GM12875 (cell line): Measurements from ENCODE around the gene FYTTD1.
"Not testable (repeated sequence)": the region's sequence is repeated elsewhere in the genome, so short reads cannot be mapped to it uniquely, and the experiment has no call there.

ENCODE experiments used
- H3K4me3 ChIP-seq: one replicate; pipeline ENCODE4 v1.5.1; 2011; ENCODE audit warnings: low read depth, low read length, control low read depth
- TF ChIP-seq, protein P1 (sequence below): IDR thresholded peaks from 2 replicates; pipeline ENCODE4 v1.5.1; 2011; ENCODE audit warnings: low read depth, mild to moderate bottlenecking, control low read depth, inconsistent platforms, low read length, moderate library complexity, borderline replicate concordance; ENCODE audit not compliant: insufficient read depth

The FYTTD1 gene, protein sequence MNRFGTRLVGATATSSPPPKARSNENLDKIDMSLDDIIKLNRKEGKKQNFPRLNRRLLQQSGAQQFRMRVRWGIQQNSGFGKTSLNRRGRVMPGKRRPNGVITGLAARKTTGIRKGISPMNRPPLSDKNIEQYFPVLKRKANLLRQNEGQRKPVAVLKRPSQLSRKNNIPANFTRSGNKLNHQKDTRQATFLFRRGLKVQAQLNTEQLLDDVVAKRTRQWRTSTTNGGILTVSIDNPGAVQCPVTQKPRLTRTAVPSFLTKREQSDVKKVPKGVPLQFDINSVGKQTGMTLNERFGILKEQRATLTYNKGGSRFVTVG

DNA sequence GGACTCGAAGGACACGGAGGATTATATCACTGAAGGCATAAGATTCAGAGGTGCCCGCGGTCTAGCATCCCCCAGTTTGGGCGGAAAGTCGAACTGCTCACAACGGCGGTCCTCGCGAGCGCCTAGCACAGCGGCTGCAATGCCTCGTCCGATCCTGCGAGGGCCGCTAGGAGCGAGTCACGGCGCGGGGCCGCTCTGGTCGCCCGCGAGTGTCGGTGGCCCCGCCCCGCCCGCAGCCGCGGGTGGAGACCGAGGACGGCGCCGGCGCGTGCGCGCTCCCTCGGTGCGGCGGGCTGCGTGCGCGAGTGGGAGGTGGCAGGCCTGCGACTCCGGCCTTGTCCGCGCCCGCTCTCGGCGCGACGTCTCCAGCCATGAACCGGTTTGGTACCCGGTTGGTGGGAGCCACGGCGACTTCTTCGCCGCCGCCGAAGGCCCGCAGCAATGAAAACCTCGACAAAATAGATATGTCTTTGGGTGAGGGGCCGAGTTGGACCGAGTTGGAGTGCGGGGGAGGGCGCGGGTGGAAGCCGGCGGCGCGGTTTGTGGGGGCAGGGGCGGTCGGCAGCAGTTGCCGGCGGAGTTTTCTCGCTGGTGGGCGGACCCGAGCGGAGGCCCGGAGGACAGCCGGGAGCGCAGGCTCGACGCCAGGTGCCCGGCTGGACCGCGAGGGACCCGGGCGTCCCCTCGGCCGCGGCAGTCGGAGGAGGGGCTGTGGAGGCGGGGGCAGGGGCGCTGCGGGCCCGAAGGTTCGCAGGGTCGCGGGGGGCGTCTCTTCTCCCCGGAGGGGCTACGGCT is at the start of gene FYTTD1:
Gene FYTTD1, plus strand, starts transcription at position 283 of the 795 bp plus-strand sequence. Its CDS starts 89 bp downstream, at position 372.
- TF ChIP-seq, protein P1, sequence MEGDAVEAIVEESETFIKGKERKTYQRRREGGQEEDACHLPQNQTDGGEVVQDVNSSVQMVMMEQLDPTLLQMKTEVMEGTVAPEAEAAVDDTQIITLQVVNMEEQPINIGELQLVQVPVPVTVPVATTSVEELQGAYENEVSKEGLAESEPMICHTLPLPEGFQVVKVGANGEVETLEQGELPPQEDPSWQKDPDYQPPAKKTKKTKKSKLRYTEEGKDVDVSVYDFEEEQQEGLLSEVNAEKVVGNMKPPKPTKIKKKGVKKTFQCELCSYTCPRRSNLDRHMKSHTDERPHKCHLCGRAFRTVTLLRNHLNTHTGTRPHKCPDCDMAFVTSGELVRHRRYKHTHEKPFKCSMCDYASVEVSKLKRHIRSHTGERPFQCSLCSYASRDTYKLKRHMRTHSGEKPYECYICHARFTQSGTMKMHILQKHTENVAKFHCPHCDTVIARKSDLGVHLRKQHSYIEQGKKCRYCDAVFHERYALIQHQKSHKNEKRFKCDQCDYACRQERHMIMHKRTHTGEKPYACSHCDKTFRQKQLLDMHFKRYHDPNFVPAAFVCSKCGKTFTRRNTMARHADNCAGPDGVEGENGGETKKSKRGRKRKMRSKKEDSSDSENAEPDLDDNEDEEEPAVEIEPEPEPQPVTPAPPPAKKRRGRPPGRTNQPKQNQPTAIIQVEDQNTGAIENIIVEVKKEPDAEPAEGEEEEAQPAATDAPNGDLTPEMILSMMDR = peak; percentile 63
- peak within 1 kb of the TSS; percentile 73 for H3K4me3 ChIP-seq

DNA sequence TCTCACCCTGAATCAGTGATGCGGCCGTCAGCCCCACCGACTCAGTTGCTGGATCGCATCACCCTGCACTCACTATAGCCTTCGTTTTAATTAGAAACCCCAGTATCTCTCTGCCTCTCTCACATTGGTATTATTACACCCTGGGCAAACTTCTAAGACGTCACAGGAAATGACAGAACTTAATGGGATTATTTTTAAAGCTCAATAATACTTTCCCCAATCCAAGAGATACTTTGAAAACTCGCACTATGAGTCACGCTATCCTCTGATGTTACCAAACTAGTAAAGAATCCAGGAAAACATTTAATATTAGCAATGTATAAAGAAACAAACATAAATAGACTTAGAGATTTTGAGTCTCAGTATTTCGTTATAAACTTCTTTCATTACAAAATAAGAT is 49.6 kb upstream of the FYTTD1 start:
- no peak overlapping the region for H3K4me3 ChIP-seq
- TF ChIP-seq, protein P1 = no peak

DNA sequence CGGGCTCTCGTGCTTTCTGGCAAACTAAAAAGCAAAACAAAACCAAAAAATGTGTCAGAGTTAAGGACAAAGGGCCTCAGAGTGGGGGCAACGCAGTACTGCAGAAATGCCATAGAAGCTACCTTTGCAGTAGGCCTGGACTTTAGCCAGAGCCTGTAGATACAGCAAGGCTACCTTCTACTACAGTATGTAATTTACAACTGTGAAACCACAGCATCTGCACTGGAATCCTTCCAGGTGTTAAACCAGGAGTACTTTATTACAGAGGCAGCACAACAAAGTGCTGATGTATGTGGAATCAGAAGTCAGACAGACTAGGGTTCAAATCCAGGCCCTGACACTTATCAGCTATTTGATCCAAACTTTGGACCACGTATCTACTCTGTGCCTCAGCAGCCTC is 47.8 kb upstream of the FYTTD1 start:
- TF ChIP-seq, protein P1 = no peak
- no peak overlapping the region for H3K4me3 ChIP-seq

DNA sequence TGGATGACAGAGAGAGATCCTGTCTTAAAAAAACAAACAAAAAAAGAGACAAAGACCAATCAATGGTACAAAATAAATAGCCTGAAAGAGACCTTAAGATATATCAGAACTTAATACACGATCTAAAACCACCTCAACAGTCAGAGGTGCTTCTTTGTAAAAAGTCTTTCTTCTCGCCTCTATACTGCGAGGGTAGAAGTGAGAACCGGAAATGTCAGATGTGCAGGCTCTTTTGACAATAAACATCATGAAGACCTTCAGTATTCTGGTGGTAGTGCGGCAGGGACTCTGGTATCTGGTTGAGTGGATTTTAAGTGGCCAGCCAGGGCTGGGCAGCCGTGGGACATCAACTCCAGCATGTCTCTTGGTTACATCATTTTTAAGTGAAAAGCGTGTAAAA is 43.0 kb upstream of the FYTTD1 start:
- TF ChIP-seq, protein P1 = no peak
- H3K4me3 ChIP-seq = no peak overlapping the region

DNA sequence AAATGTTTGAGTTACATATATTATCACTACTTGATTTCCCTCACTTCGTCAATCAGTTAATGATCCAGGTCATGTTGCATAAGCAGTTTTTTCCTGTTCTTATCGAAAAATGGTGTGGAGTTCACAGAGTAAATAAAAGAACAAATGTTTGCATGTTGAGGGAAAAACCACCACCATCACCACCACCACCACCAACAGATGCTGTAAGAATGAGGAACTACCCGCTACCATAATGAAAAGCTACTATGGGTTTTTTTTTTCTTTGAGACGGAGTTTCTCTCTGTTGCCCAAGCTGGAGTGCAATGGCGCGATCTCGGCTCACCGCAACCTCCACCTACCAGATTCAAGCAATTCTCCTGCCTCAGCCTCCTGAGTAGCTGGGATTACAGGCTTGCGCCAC is 40.5 kb upstream of the FYTTD1 start:
- TF ChIP-seq, protein P1 = no peak
- H3K4me3 ChIP-seq = no peak overlapping the region

DNA sequence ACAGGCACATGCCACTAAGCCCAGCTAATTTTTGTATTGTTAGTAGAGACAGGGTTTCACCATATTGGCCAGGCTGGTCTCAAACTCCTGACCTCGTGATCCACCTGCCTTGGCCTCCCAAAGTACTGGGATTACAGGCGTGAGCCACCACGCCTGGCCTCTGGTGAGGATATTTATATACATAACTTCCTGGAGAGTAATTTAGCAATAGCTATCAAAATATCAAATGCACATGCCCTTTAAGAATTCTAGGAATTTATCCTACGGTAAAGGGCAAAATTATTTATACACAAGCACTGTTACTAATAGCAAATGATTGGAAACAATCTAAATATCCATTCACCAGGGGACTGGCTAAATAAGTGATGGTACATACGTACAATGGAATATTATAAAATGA is 38.7 kb upstream of the FYTTD1 start:
- H3K4me3 ChIP-seq = not testable (repeated sequence)

DNA sequence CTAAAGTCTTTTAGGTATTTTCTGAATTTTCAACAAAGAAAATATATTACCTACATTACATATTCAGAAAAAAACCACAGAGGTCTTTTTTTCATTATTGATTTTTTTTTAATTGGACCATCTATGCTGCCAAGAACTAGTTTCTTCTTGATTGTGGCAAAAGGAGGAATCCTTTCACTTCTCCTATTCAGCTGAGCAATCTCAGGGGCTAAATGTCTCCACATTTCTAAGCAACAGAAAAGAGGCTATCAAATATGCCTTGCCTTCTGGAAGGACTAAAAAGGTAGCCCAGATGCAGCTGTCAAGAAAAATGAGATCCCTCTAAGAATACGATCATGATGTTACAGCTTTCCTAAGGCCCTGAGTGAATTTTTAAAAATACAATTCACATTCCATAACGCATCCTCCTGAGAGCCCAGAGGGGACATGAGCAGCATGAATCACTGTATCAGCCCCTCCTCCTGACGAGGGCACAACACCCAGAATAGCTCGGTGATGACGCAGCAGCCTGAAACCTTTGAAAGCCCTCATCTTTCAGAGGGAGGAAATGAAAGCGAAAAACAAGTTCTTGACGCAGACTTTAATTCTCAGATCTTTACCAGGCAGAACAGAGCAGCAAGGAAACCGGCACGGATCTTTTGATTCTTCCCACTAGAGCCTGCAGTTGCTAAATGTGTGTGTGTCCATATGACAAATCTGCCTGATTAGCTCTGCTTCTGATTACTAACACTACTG is 37.5 kb upstream of the FYTTD1 start:
- TF ChIP-seq, protein P1 = no peak

More for the DNA sequence above, 37.5 kb upstream of the FYTTD1 start:
- H3K4me3 ChIP-seq = no peak overlapping the region
